Measurements from ENCODE around the gene KLF13.

Gene KLF13

GRCh38 chr15:31362886-31363285 lies 36.3 kb downstream of the KLF13 start:
- no peak for DNase-seq (ENCODE audit: low spot score)

GRCh38 chr15:31364301-31365031 lies 37.8 kb downstream of the KLF13 start:
- DNase-seq (ENCODE audit: low spot score) = no peak

- no peak for DNase-seq (ENCODE audit: low spot score)
Measured at GRCh38 chr15:31365032-31365654, 38.5 kb downstream of the KLF13 start.

GRCh38 chr15:31365655-31366127 lies 39.1 kb downstream of the KLF13 start:
- no peak for DNase-seq (ENCODE audit: low spot score)

GRCh38 chr15:31366169-31366734 lies 39.6 kb downstream of the KLF13 start:
- DNase-seq (ENCODE audit: low spot score) = no peak

GRCh38 chr15:31367021-31367729 lies 40.5 kb downstream of the KLF13 start:
- no peak for DNase-seq (ENCODE audit: low spot score)

GRCh38 chr15:31367730-31368344 lies 41.2 kb downstream of the KLF13 start:
- no peak for DNase-seq (ENCODE audit: low spot score)

GRCh38 chr15:31369727-31370126 lies 43.1 kb downstream of the KLF13 start:
- DNase-seq (ENCODE audit: low spot score) = no peak

- no peak for DNase-seq (ENCODE audit: low spot score)
Measured at GRCh38 chr15:31371520-31372240, 45.0 kb downstream of the KLF13 start.

- DNase-seq (ENCODE audit: low spot score) = no peak
Measured at GRCh38 chr15:31372635-31373091, 46.0 kb downstream of the KLF13 start.

- no peak for DNase-seq (ENCODE audit: low spot score)
Measured at GRCh38 chr15:31373096-31373865, 46.6 kb downstream of the KLF13 start.

GRCh38 chr15:31373970-31374369 lies 47.3 kb downstream of the KLF13 start:
- DNase-seq (ENCODE audit: low spot score) = no peak

- DNase-seq (ENCODE audit: low spot score) = no peak
Measured at GRCh38 chr15:31374489-31374888, 47.9 kb downstream of the KLF13 start.

- no peak for DNase-seq (ENCODE audit: low spot score)
Measured at GRCh38 chr15:31374986-31375385, 48.4 kb downstream of the KLF13 start.

GRCh38 chr15:31375772-31376171 lies 49.1 kb downstream of the KLF13 start:
- DNase-seq (ENCODE audit: low spot score) = no peak

GRCh38 chr15:31376511-31376910 lies 49.9 kb downstream of the KLF13 start:
- DNase-seq (ENCODE audit: low spot score) = no peak

- DNase-seq (ENCODE audit: low spot score) = no peak
Measured at GRCh38 chr15:31377030-31377429, 50.4 kb downstream of the KLF13 start.

- DNase-seq (ENCODE audit: low spot score) = no peak
Measured at GRCh38 chr15:31378363-31378903, 51.8 kb downstream of the KLF13 start.

- no peak for DNase-seq (ENCODE audit: low spot score)
Measured at GRCh38 chr15:31379042-31379441, 52.4 kb downstream of the KLF13 start.

- DNase-seq (ENCODE audit: low spot score) = no peak
Measured at GRCh38 chr15:31379577-31379976, 52.9 kb downstream of the KLF13 start.

Measured in SW480 (cell line).